ENCODE data around the gene MAPKBP1.
A peak's percentile ranks its signal among the peaks of the same experiment; 100 is the strongest.

Gene MAPKBP1

GRCh38 chr15:41804916-41805666 is 30.8 kb downstream of the MAPKBP1 start:
- H3K9me3 ChIP-seq = no peaks in the 10 kb centered on the region
- H3K27me3 ChIP-seq = no peaks in the 10 kb centered on the region
- peak overlapping the region; percentile 18 to 31 for H3K27ac ChIP-seq
- no peak for DNase-seq
- peaks cover 0 to 21% (median 6%) of the 10 kb centered on the region in 4 donors for H3K4me1 ChIP-seq
- H3K36me3 ChIP-seq = peaks cover 5 to 22% (median 9%) of the 10 kb centered on the region in 3 donors
- no peak for TF ChIP-seq CTCF (IDR thresholded peaks at IDR 0.05)
- intact Hi-C loops (cut with DNase I; ENCODE audit: low total_unique reads) = no loop called here
- H3K4me3 ChIP-seq = no peak overlapping the region

- intact Hi-C loops (cut with DNase I; ENCODE audit: low total_unique reads) = loop anchor here (2.0 kb wide), 1 partner anchor 33 kb away; no protein-coding TSS in a partner anchor
- Histone ChIP-seq H3K9me3 (no peaks in the 10 kb centered on the region), H3K27me3 (no peaks in the 10 kb centered on the region), H3K4me3 (no peak overlapping the region), H3K36me3 (peaks cover 0 to 16% (median 2%) of the 10 kb centered on the region in 3 donors), H3K27ac (no peak overlapping the region), H3K4me1 (peaks cover 0 to 21% (median 6%) of the 10 kb centered on the region in 4 donors)
- TF ChIP-seq CTCF (IDR thresholded peaks at IDR 0.05) = no peak
- no peak for DNase-seq
These were observed 31.4 kb downstream of the MAPKBP1 start for GRCh38 chr15:41805711-41806110.

GRCh38 chr15:41806291-41807181 is 32.3 kb downstream of the MAPKBP1 start:
- Histone ChIP-seq H3K27ac (no peak overlapping the region), H3K9me3 (no peaks in the 10 kb centered on the region), H3K36me3 (peaks cover 0 to 10% (median 0%) of the 10 kb centered on the region in 3 donors), H3K4me1 (peaks cover 0 to 21% (median 6%) of the 10 kb centered on the region in 4 donors), H3K4me3 (no peak overlapping the region), H3K27me3 (no peaks in the 10 kb centered on the region)
- no peak for TF ChIP-seq CTCF (IDR thresholded peaks at IDR 0.05)
- intact Hi-C loops (cut with DNase I; ENCODE audit: low total_unique reads) = loop anchor here (2.0 kb wide), 1 partner anchor 34 kb away; no protein-coding TSS in a partner anchor
- no peak for DNase-seq

- no peak for DNase-seq
- no peaks in the 10 kb centered on the region for H3K9me3 ChIP-seq
- TF ChIP-seq CTCF (IDR thresholded peaks at IDR 0.05) = no peak
- peaks cover 10 to 33% (median 20%) of the 10 kb centered on the region in 3 donors for H3K36me3 ChIP-seq
- no peak overlapping the region for H3K4me3 ChIP-seq
- H3K4me1 ChIP-seq = peaks cover 0 to 18% (median 6%) of the 10 kb centered on the region in 4 donors
- intact Hi-C loops (cut with DNase I; ENCODE audit: low total_unique reads) = no loop called here
- no peak overlapping the region for H3K27ac ChIP-seq
- no peaks in the 10 kb centered on the region for H3K27me3 ChIP-seq
These were observed 34.8 kb downstream of the MAPKBP1 start for GRCh38 chr15:41809121-41809520.

- intact Hi-C loops (cut with DNase I; ENCODE audit: low total_unique reads) = loop anchor here (10.0 kb wide), 1 partner anchor 215 kb away; no protein-coding TSS in a partner anchor
- no peak for DNase-seq
- H3K4me1 ChIP-seq = peaks cover 0 to 13% (median 5%) of the 10 kb centered on the region in 4 donors
- H3K27me3 ChIP-seq = no peaks in the 10 kb centered on the region
- TF ChIP-seq CTCF (IDR thresholded peaks at IDR 0.05) = no peak
- no peak overlapping the region for H3K4me3 ChIP-seq
- H3K36me3 ChIP-seq = peaks cover 10 to 34% (median 20%) of the 10 kb centered on the region in 3 donors
- no peak overlapping the region for H3K27ac ChIP-seq
- no peaks in the 10 kb centered on the region for H3K9me3 ChIP-seq
These were observed 35.4 kb downstream of the MAPKBP1 start for GRCh38 chr15:41809526-41810220.

Data from tibial artery (tissue), 4 donors.